IMR-90 (cell line): ENCODE results near the gene ASAP2. TPM values are rescaled to one million over a fixed set of nuclear protein-coding genes. Genes with fewer than 3 reads are reported as not detected.

Experiments
- ATAC-seq: fragments of 200-7000 bp; cut with Tn5 transposase; 2 replicates; pipeline ENCODE4 v1.9.1; 2020; ENCODE audit warnings: low read depth, mild to moderate bottlenecking, moderate library complexity
- BruUV-seq: library from RNA; stranded (reverse); fragments of 400-500 nt; replicated peaks from 2 replicates; lab custom pipeline; 2021; lab: Mats Ljungman, UMichigan
- CTCF ChIA-PET: fragments of 300-600 bp; formaldehyde crosslinking; extraction: SDS; loops from one replicate; lab custom pipeline; 2021; ENCODE audit warnings: antibody characterized with exemption; lab: Yijun Ruan, JAX
- POLR2A ChIA-PET: fragments of 300-600 bp; sonication (Branson Sonifier 250); formaldehyde crosslinking; loops from one replicate; lab custom pipeline; 2022; ENCODE audit warnings: antibody characterized with exemption; ENCODE audit not compliant: unreplicated experiment; lab: Charles Lee
- DNase-seq: peaks from one replicate; pipeline ENCODE4 v3.0.0; 2013
- H2AFZ ChIP-seq: replicated peaks from 2 replicates; pipeline ENCODE3; 2013; ENCODE audit warnings: low read length, mild to moderate bottlenecking; ENCODE audit not compliant: poor library complexity
- H2AK5ac ChIP-seq: 2 replicates; pipeline ENCODE4 v1.6.1; 2013; ENCODE audit warnings: low read depth, low read length, inconsistent platforms
- H2AK9ac ChIP-seq: replicated peaks from 2 replicates; pipeline ENCODE3; 2013; ENCODE audit warnings: mild to moderate bottlenecking, low read depth, low read length, moderate library complexity; ENCODE audit not compliant: poor library complexity
- H2BK120ac ChIP-seq: 2 replicates; pipeline ENCODE4 v1.6.1; 2013; ENCODE audit warnings: low read depth, low read length, inconsistent platforms
- H2BK15ac ChIP-seq: 3 replicates; pipeline ENCODE4 v1.6.1; 2013; ENCODE audit warnings: low read depth, low read length, inconsistent platforms
- H2BK20ac ChIP-seq: 2 replicates; pipeline ENCODE4 v1.6.1; 2013; ENCODE audit warnings: low read depth, mild to moderate bottlenecking, inconsistent platforms, low read length, moderate library complexity
- H2BK5ac ChIP-seq: 2 replicates; pipeline ENCODE4 v1.6.1; 2013; ENCODE audit warnings: mild to moderate bottlenecking, low read depth, low read length, inconsistent platforms; ENCODE audit not compliant: poor library complexity, severe bottlenecking
- H3K14ac ChIP-seq: replicated peaks from 2 replicates; pipeline ENCODE4 v1.6.1; 2013; ENCODE audit warnings: low read depth, low read length, inconsistent platforms
- H3K18ac ChIP-seq: 2 replicates; pipeline ENCODE4 v1.6.1; 2013; ENCODE audit warnings: low read depth, low read length, control low read depth
- H3K23ac ChIP-seq: 2 replicates; pipeline ENCODE4 v1.6.1; 2013; ENCODE audit warnings: low read depth, low read length, inconsistent platforms
- H3K27ac ChIP-seq: 2 replicates; pipeline ENCODE4 v1.5.1; 2013; ENCODE audit warnings: mild to moderate bottlenecking, control low read depth, low read length; ENCODE audit not compliant: insufficient read depth
- H3K27me3 ChIP-seq: 2 replicates; pipeline ENCODE4 v1.6.1; 2013; ENCODE audit warnings: low read length; ENCODE audit not compliant: control insufficient read depth, insufficient read depth
- H3K36me3 ChIP-seq: 2 replicates; pipeline ENCODE4 v1.6.1; 2013; ENCODE audit warnings: low read length, mixed read lengths; ENCODE audit not compliant: control insufficient read depth, insufficient read depth
- H3K4ac ChIP-seq: 2 replicates; pipeline ENCODE4 v1.6.1; 2013; ENCODE audit warnings: low read depth, low read length, inconsistent platforms
- H3K4me1 ChIP-seq: 2 replicates; pipeline ENCODE4 v1.6.1; 2013; ENCODE audit warnings: low read length, mixed read lengths; ENCODE audit not compliant: control insufficient read depth, insufficient read depth
- H3K4me2 ChIP-seq: 2 replicates; pipeline ENCODE4 v1.6.1; 2013; ENCODE audit warnings: low read depth, mild to moderate bottlenecking, control low read depth, low read length, moderate library complexity
- H3K4me3 ChIP-seq: 2 replicates; pipeline ENCODE4 v1.5.1; 2013; ENCODE audit warnings: low read depth, mild to moderate bottlenecking, control low read depth, low read length, moderate library complexity; ENCODE audit not compliant: insufficient read depth
- H3K56ac ChIP-seq: 2 replicates; pipeline ENCODE4 v1.6.1; 2013; ENCODE audit warnings: low read length, inconsistent platforms; ENCODE audit not compliant: insufficient read depth; ENCODE audit errors: extremely low read depth
- H3K79me1 ChIP-seq, 2 experiments: 2 replicates each; pipeline ENCODE4 v1.6.1; 2013; ENCODE audit warnings: low read length in 2 of 2, inconsistent platforms in 1 of 2, low read depth in 1 of 2
- H3K9ac ChIP-seq: 2 replicates; pipeline ENCODE4 v1.6.1; 2013; ENCODE audit warnings: low read depth, low read length, control low read depth
- H3K9me1 ChIP-seq: 2 replicates; pipeline ENCODE4 v1.6.1; 2013; ENCODE audit warnings: low read length, inconsistent platforms; ENCODE audit not compliant: insufficient read depth
- H3K9me3 ChIP-seq: 2 replicates; pipeline ENCODE4 v1.6.1; 2013; ENCODE audit warnings: low read length; ENCODE audit not compliant: control insufficient read depth, insufficient read depth
- H4K20me1 ChIP-seq: 2 replicates; pipeline ENCODE4 v1.6.1; 2013; ENCODE audit warnings: low read length, inconsistent platforms; ENCODE audit not compliant: insufficient read depth
- H4K5ac ChIP-seq: 2 replicates; pipeline ENCODE4 v1.6.1; 2013; ENCODE audit warnings: mild to moderate bottlenecking, low read depth, low read length, control low read depth
- H4K8ac ChIP-seq, 2 experiments: 2 replicates each; pipeline ENCODE4 v1.6.1; 2013; ENCODE audit warnings: low read depth in 2 of 2, low read length in 2 of 2, control low read depth in 1 of 2, inconsistent platforms in 1 of 2
- H4K91ac ChIP-seq: 2 replicates; pipeline ENCODE4 v1.6.1; 2013; ENCODE audit warnings: low read depth, low read length, inconsistent platforms; ENCODE audit not compliant: insufficient read depth
- FOS ChIP-seq: fragments of 150-350 bp; IDR thresholded peaks from 2 replicates; pipeline ENCODE4 v1.6.1; 2016; ENCODE audit warnings: low read depth, low read length
- MAZ ChIP-seq: IDR thresholded peaks from 2 replicates; pipeline ENCODE4 v1.6.1; 2012; ENCODE audit warnings: low read depth, mild to moderate bottlenecking, low read length, improper control_type of control experiment, moderate library complexity, borderline replicate concordance
- RCOR1 ChIP-seq: IDR thresholded peaks from 2 replicates; pipeline ENCODE4 v1.6.1; 2012; ENCODE audit warnings: mild to moderate bottlenecking, low read length, improper control_type of control experiment; ENCODE audit not compliant: insufficient replicate concordance
- WGBS, 2 experiments: methylation state at CpG; one replicate each; pipeline versions ENCODE4 v1.1.5 to v1.1.7; 2013; ENCODE audit warnings: missing lambda C conversion rate in 2 of 2; ENCODE audit not compliant: insufficient read length in 1 of 2; ENCODE audit errors: extremely low coverage in 2 of 2; 5-methylcytosine and 5-hydroxymethylcytosine counted together
- dilution Hi-C: fragments of 300-500 bp; cut with HindIII; formaldehyde crosslinking; loops from one replicate; pipeline ENCODE4 v1.14.3; 2018; ENCODE audit warnings: low sequenced_read_pairs; ENCODE audit not compliant: unreplicated experiment
- in situ Hi-C: fragments of 300-500 bp; cut with MboI; formaldehyde crosslinking; loops from 3 replicates; pipeline ENCODE4 v1.14.3; 2019; ENCODE audit warnings: low sequenced_read_pairs, inconsistent platforms, mixed read lengths
- intact Hi-C: fragments of 100-400 bp; cut with micrococcal nuclease; formaldehyde crosslinking; loops from 2 replicates; pipeline ENCODE4 v1.10.0; 2022
- polyA plus RNA-seq, 3 experiments: library from polyadenylated mRNA; depleted of rRNA; stranded (reverse); fragments of >200 nt; gene quantifications; 2 replicates each; pipeline ENCODE4 v1.2.3, GENCODE V29; 2012; ENCODE audit warnings: low replicate concordance in 1 of 3
- total RNA-seq: library from RNA; depleted of rRNA; stranded (reverse); fragments of >200 nt; gene quantifications from 2 replicates; pipeline ENCODE4 v1.2.3, GENCODE V29; 2012
- TF ChIP-seq, protein P1 (sequence below): fragments of 150-350 bp; IDR thresholded peaks from 2 replicates; pipeline ENCODE4 v1.6.1; 2016; ENCODE audit warnings: low read depth, mild to moderate bottlenecking, low read length, moderate library complexity, borderline replicate concordance
- TF ChIP-seq, protein P2 (sequence below): fragments of 150-350 bp; IDR thresholded peaks from 2 replicates; pipeline ENCODE4 v1.6.1; 2017; ENCODE audit warnings: mild to moderate bottlenecking, antibody characterized with exemption, low read length, low read depth

The ASAP2 gene
- total and polyA plus RNA-seq, 2 of the 4 experiments (the other 2 are of a cell fraction): 19.7 to 28.1 TPM

- dilution Hi-C loops: no loop called here
- no CpG with 5 or more reads among the region's 8 CpGs for WGBS, 2 experiments
- TF ChIP-seq MAZ: no peak
- no peak for TF ChIP-seq FOS
- TF ChIP-seq, protein P1, sequence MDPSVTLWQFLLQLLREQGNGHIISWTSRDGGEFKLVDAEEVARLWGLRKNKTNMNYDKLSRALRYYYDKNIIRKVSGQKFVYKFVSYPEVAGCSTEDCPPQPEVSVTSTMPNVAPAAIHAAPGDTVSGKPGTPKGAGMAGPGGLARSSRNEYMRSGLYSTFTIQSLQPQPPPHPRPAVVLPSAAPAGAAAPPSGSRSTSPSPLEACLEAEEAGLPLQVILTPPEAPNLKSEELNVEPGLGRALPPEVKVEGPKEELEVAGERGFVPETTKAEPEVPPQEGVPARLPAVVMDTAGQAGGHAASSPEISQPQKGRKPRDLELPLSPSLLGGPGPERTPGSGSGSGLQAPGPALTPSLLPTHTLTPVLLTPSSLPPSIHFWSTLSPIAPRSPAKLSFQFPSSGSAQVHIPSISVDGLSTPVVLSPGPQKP: no peak
- TF ChIP-seq RCOR1: no peak
- TF ChIP-seq, protein P2, sequence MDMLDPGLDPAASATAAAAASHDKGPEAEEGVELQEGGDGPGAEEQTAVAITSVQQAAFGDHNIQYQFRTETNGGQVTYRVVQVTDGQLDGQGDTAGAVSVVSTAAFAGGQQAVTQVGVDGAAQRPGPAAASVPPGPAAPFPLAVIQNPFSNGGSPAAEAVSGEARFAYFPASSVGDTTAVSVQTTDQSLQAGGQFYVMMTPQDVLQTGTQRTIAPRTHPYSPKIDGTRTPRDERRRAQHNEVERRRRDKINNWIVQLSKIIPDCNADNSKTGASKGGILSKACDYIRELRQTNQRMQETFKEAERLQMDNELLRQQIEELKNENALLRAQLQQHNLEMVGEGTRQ: no peak
These were observed 73.6 kb downstream of the ASAP2 start for GRCh38 chr2:9280224-9280623.

More at GRCh38 chr2:9280224-9280623, 73.6 kb downstream of the ASAP2 start:
- ATAC-seq: no peak
- Histone ChIP-seq H3K4me1 (peaks cover 1% of the 10 kb centered on the region; the same call in 1 of the 2 replicates), H3K9ac (no peak overlapping the region), H2BK120ac (no peak overlapping the region), H2BK20ac (no peak overlapping the region), H3K4ac (no peak overlapping the region), H3K79me1 (peaks cover 63 to 91% of the 10 kb centered on the region in 2 experiments), H4K5ac (no peak overlapping the region), H4K91ac (no peak overlapping the region), H3K27me3 (no peaks in the 10 kb centered on the region), H3K9me3 (no peaks in the 10 kb centered on the region), H2AFZ (no peak overlapping the region), H3K56ac (no peak overlapping the region), H3K14ac (no peak overlapping the region), H3K23ac (no peak overlapping the region), H2AK9ac (no peak overlapping the region), H3K36me3 (peaks cover 12% of the 10 kb centered on the region), H3K4me3 (no peak overlapping the region), H4K8ac (no peak overlapping the region), H2BK5ac (no peak overlapping the region), H2BK15ac (no peak overlapping the region), H4K20me1 (peaks cover 17% of the 10 kb centered on the region), H3K18ac (no peak overlapping the region), H3K4me2 (no peak overlapping the region), H3K27ac (no peak overlapping the region), H2AK5ac (no peak overlapping the region), H3K9me1 (peaks cover 16% of the 10 kb centered on the region)
- in situ Hi-C loops (no loop called here), intact Hi-C loops (no loop called here)
- no TSS peak for BruUV-seq
- ChIA-PET CTCF (interaction anchor here (0.8 kb wide), 1 partner anchor 116 kb away, joined by 3 read pairs; no protein-coding TSS in a partner anchor), POLR2A (no interaction called here)
- DNase-seq: no peak
